Measurements from ENCODE around the gene QRFP. TPM values are rescaled to one million over a fixed set of nuclear protein-coding genes. Genes with fewer than 3 reads are reported as not detected.

The QRFP gene
- total RNA-seq, 2 donors from 2014 or later = not detected

DNA sequence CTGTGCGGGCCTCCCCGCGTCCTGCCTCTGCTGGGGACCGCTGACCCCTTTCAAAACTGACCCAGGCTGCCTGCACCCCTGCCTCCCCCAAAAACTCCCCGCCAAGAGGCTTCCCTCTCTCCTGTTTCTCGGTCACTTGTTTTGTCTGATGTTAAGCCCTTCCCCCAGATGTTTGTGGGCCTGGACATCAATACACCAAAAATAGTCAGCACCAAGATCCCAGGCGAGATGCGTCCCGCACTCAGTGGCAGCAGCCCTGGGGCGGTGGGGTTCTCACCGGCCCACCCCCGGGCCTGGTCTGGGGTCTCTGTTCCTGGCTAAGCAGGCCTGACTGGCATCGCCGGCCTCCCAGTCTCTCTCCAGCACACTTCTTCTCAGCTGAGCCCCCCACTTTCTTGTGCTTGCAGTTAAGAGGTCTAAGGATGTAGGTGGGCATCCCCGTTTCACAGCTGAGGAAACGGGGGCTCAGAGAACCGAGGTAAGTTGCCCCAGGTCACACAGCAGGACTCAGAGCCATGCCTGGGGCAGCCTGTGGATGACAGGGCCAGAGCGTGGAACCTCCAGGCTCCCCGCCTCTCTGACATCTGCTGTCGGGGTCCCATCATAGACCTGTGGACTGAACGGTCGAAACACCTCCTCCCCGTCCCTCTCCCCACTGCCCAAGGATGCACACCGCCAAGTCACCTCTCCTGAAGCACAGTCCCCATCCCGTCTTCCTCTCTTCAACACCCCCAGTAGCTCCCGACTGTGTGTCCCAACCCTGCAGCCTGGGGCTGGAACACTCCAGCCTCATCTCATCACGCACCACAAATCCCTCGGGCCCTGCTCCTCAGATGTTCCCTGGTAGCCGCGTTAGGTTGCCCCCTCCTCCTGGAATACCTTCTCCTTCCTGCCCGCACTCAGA is 25.6 kb upstream of the QRFP start:
- Histone ChIP-seq H3K9me3 (no peaks in the 10 kb centered on the region), H3K4me1 (no peaks in the 10 kb centered on the region), H3K27ac (no peak overlapping the region), H3K36me3 (no peaks in the 10 kb centered on the region), H3K27me3 (no peaks in the 10 kb centered on the region), H3K4me3 (no peak overlapping the region)
- no peak for TF ChIP-seq CTCF (IDR thresholded peaks at IDR 0.05)
- no peak for DNase-seq (ENCODE audit: low spot score)

- DNase-seq (ENCODE audit: low spot score) = no peak
- Histone ChIP-seq H3K4me3 (no peak overlapping the region), H3K36me3 (no peaks in the 10 kb centered on the region), H3K27me3 (no peaks in the 10 kb centered on the region), H3K9me3 (no peaks in the 10 kb centered on the region), H3K27ac (no peak overlapping the region), H3K4me1 (no peaks in the 10 kb centered on the region)
- TF ChIP-seq CTCF (IDR thresholded peaks at IDR 0.05) = no peak
These were observed 24.8 kb upstream of the QRFP start for GRCh38 chr9:130921300-130921988.

DNA sequence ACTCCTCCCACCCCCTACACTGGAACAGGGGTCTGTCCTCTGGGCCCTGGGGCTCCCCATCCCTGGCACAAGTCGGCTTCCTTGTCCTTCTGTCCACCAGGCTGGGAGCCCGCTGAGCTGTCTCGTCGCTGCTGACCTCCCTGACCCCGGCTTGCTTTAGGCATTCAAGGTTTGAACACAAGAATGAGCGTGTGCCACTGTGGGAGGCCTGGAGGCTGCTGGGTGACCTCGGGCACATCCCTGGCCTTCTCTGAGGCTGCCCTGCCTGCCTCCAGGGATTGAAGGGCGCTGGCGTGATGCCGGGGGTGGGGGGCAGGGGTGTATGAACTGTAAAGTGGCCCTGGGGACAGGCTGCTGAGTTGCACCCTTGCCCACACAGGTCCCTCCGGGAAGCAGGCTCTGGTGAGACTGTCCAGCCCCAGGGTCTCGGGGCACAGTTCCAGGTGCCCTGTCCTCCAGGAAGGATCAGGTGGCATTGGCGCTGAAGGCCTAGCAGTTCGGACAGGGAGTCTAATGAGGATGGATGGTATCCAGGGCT is 24.2 kb upstream of the QRFP start:
- TF ChIP-seq CTCF (IDR thresholded peaks at IDR 0.05) = no peak
- Histone ChIP-seq H3K4me1 (no peaks in the 10 kb centered on the region), H3K27ac (no peak overlapping the region), H3K4me3 (no peak overlapping the region), H3K27me3 (no peaks in the 10 kb centered on the region), H3K9me3 (no peaks in the 10 kb centered on the region), H3K36me3 (no peaks in the 10 kb centered on the region)
- DNase-seq (ENCODE audit: low spot score) = no peak

DNA sequence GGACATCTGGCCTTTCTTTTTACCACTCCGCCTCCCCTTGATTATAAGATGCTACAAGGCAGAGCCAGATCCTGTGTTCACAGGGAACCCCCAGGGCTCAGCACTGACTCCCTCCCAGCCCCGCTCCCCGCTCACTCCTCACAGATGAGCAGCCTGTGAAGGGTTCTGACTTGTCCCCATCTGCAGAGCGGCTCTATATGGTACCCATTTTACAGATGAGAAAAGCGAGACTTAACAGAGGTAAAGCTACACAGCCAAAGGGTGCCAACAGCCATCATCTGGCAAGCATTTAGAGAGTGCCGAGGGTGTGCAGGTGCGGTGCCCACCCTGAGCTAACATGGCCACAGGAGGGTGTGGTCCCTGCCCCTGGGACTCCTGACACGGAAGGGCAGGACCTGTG is 23.6 kb upstream of the QRFP start:
- no peaks in the 10 kb centered on the region for H3K27me3 ChIP-seq
- TF ChIP-seq CTCF (IDR thresholded peaks at IDR 0.05) = no peak

GRCh38 chr9:130919559-130920145 is 23.0 kb upstream of the QRFP start:
- H3K36me3 ChIP-seq = no peaks in the 10 kb centered on the region
- no peaks in the 10 kb centered on the region for H3K27me3 ChIP-seq
- no peak for DNase-seq (ENCODE audit: low spot score)
- no peak for TF ChIP-seq CTCF (IDR thresholded peaks at IDR 0.05)
- no peak overlapping the region for H3K4me3 ChIP-seq
- no peak overlapping the region for H3K27ac ChIP-seq
- H3K4me1 ChIP-seq = no peaks in the 10 kb centered on the region
- no peaks in the 10 kb centered on the region for H3K9me3 ChIP-seq

More for the DNA sequence above, 23.6 kb upstream of the QRFP start:
- Histone ChIP-seq H3K4me1 (no peaks in the 10 kb centered on the region), H3K9me3 (no peaks in the 10 kb centered on the region), H3K27ac (no peak overlapping the region), H3K4me3 (no peak overlapping the region), H3K36me3 (no peaks in the 10 kb centered on the region)
- no peak for DNase-seq (ENCODE audit: low spot score)

Data from right atrium auricular region (tissue), 2 donors.